Activated CD8-positive, alpha-beta T cell treated with anti-CD3 and anti-CD28 coated beads for 36 hours (primary cell): Measurements from ENCODE around the gene PDK3. TPM values are rescaled to one million over a fixed set of nuclear protein-coding genes. Genes with fewer than 3 reads are reported as not detected.
A peak's percentile ranks its signal among the peaks of the same experiment; 100 is the strongest.

Experiments
- ATAC-seq: fragments of 200-7000 bp; cut with Tn5 transposase; one replicate; pipeline ENCODE4 v1.10.0; 2021; ENCODE audit warnings: mild to moderate bottlenecking, moderate library complexity
- CTCF ChIA-PET: fragments of 350-600 bp; sonication (Branson Sonifier 250); formaldehyde crosslinking; loops from one replicate; lab custom pipeline; 2021; ENCODE audit warnings: antibody characterized with exemption; lab: Charles Lee
- POLR2A ChIA-PET: fragments of 350-600 bp; sonication (Branson Sonifier 250); formaldehyde crosslinking; loops from one replicate; lab custom pipeline; 2021; ENCODE audit warnings: antibody characterized with exemption; lab: Charles Lee
- DNase-seq: peaks from one replicate; pipeline ENCODE4 v3.0.0-alpha.2; 2020
- H3K27ac Mint-ChIP-seq: one replicate; pipeline ENCODE4 v1.8.0; 2021; ENCODE audit warnings: mild to moderate bottlenecking, mixed read lengths
- H3K27me3 Mint-ChIP-seq: one replicate; pipeline ENCODE4 v1.8.0; 2021; ENCODE audit warnings: mixed read lengths
- H3K36me3 Mint-ChIP-seq: one replicate; pipeline ENCODE4 v1.8.0; 2021; ENCODE audit warnings: low read depth, mixed read lengths
- H3K4me1 Mint-ChIP-seq: one replicate; pipeline ENCODE4 v1.8.0; 2021; ENCODE audit warnings: low read depth, mixed read lengths
- H3K4me3 Mint-ChIP-seq: one replicate; pipeline ENCODE4 v1.8.0; 2021; ENCODE audit warnings: mild to moderate bottlenecking, moderate library complexity, mixed read lengths
- H3K9me3 Mint-ChIP-seq: one replicate; pipeline ENCODE4 v1.8.0; 2021; ENCODE audit warnings: mixed read lengths
- CTCF ChIP-seq: fragments of 200-600 bp; IDR thresholded peaks from one replicate; pipeline ENCODE4 v1.8.0; 2022; ENCODE audit warnings: antibody characterized with exemption, mild to moderate bottlenecking
- intact Hi-C: fragments of 100-400 bp; cut with micrococcal nuclease; formaldehyde crosslinking; loops from one replicate; pipeline ENCODE4 v1.10.0; 2022
- total RNA-seq, 2 experiments: library from RNA; stranded (reverse); gene quantifications; one replicate each; pipeline ENCODE4 v1.2.3, GENCODE V29; 2021

PDK3 gene
- total RNA-seq, 2 experiments from 2014 or later: 46.4 to 50.8 TPM

DNA sequence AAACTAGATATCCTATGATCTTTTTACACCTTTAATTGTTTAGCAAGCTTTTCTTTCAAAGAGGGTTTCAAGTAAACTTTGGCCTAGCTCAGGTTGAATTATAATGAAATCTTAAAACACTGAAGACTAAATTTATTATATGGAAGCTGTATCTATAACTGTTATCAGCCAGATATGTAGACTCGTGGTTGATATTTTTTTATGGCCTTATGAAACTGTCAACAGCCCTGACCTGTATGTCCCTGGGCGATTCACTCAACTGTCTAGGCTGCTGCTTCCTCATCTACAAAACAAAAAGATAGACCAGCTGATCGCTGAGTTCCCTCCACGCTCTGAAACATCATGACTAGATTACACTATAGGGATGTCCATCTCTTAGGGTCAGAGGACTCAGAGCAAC is 21.2 kb upstream of the PDK3 start:
- CTCF ChIA-PET: no interaction called here

GRCh38 chrX:24444645-24445044 is 20.4 kb upstream of the PDK3 start:
- no peaks in the 10 kb centered on the region for H3K27me3 Mint-ChIP-seq
- intact Hi-C loops: no loop called here
- H3K36me3 Mint-ChIP-seq: no peaks in the 10 kb centered on the region
- no peaks in the 10 kb centered on the region for H3K9me3 Mint-ChIP-seq
- no peak for TF ChIP-seq CTCF
- no peak overlapping the region for H3K27ac Mint-ChIP-seq
- H3K4me1 Mint-ChIP-seq: no peaks in the 10 kb centered on the region
- POLR2A ChIA-PET: no interaction called here
- H3K4me3 Mint-ChIP-seq: no peak overlapping the region
- ATAC-seq: no peak
- CTCF ChIA-PET: no interaction called here
- no peak for DNase-seq

More for the DNA sequence above, 21.2 kb upstream of the PDK3 start:
- H3K4me3 Mint-ChIP-seq: no peak overlapping the region
- no peaks in the 10 kb centered on the region for H3K9me3 Mint-ChIP-seq
- H3K4me1 Mint-ChIP-seq: no peaks in the 10 kb centered on the region
- POLR2A ChIA-PET: no interaction called here
- no peak for TF ChIP-seq CTCF
- H3K27ac Mint-ChIP-seq: no peak overlapping the region
- DNase-seq: no peak
- no peak for ATAC-seq
- no peaks in the 10 kb centered on the region for H3K27me3 Mint-ChIP-seq
- no peaks in the 10 kb centered on the region for H3K36me3 Mint-ChIP-seq
- intact Hi-C loops: no loop called here

GRCh38 chrX:24448762-24449250 is 16.3 kb upstream of the PDK3 start:
- H3K27ac Mint-ChIP-seq: no peak overlapping the region
- POLR2A ChIA-PET: no interaction called here
- DNase-seq (no peak), ATAC-seq (no peak)
- CTCF ChIA-PET: interaction anchor here (1.9 kb wide), 1 partner anchor 53 kb away, joined by 4 read pairs; no protein-coding TSS in a partner anchor
- H3K27me3 Mint-ChIP-seq: no peaks in the 10 kb centered on the region
- H3K4me1 Mint-ChIP-seq: peaks cover 2% of the 10 kb centered on the region
- peaks cover 5% of the 10 kb centered on the region for H3K9me3 Mint-ChIP-seq
- intact Hi-C loops: no loop called here
- TF ChIP-seq CTCF: no peak
- H3K4me3 Mint-ChIP-seq: no peak overlapping the region
- no peaks in the 10 kb centered on the region for H3K36me3 Mint-ChIP-seq

- CTCF ChIA-PET: no interaction called here
- intact Hi-C loops: no loop called here
Observed at GRCh38 chrX:24463077-24463476, 2.0 kb upstream of the PDK3 start.

DNA sequence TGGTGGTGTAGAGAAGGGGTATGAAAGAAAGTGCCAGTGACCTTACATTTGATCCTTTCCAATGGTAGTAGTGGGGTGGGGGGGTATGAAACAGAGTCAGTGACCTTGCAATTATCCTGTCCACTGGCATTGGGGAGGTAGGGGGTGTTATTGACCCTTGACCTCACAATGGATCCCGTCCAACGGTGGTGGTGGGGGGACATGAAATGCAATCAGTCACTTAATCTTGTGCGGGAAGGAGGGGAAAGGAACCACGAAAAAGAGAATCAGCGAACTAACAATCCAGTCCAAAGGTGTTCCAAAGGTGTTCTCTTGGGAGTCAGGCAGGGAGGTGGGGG is 619 bp upstream of the PDK3 start:
- no peaks in the 10 kb centered on the region for H3K27me3 Mint-ChIP-seq
- peaks cover 29% of the 10 kb centered on the region for H3K4me1 Mint-ChIP-seq
- DNase-seq (no peak), ATAC-seq (no peak)
- H3K36me3 Mint-ChIP-seq: peaks cover 7% of the 10 kb centered on the region
- ChIA-PET CTCF (interaction anchor here (1.0 to 2.7 kb wide), 2 partner anchors 34 to 69 kb away, joined by 3 to 13 read pairs; no protein-coding TSS in a partner anchor), POLR2A (no interaction called here)
- peak overlapping the region; percentile 80 for H3K4me3 Mint-ChIP-seq
- H3K27ac Mint-ChIP-seq: peak overlapping the region; percentile 91
- no peaks in the 10 kb centered on the region for H3K9me3 Mint-ChIP-seq
- intact Hi-C loops: loop anchor here (2.0 kb wide), 1 partner anchor 16 kb away; no protein-coding TSS in a partner anchor
- no peak for TF ChIP-seq CTCF

More at GRCh38 chrX:24463077-24463476, 2.0 kb upstream of the PDK3 start:
- Mint-ChIP-seq H3K27ac (no peak overlapping the region), H3K36me3 (peaks cover 7% of the 10 kb centered on the region), H3K27me3 (no peaks in the 10 kb centered on the region), H3K9me3 (no peaks in the 10 kb centered on the region), H3K4me3 (no peak overlapping the region), H3K4me1 (peaks cover 18% of the 10 kb centered on the region)
- POLR2A ChIA-PET: no interaction called here
- TF ChIP-seq CTCF: no peak
- DNase-seq (no peak), ATAC-seq (no peak)
